IMR-90 (cell line): ENCODE results near the gene BLMH. TPM values are rescaled to one million over a fixed set of nuclear protein-coding genes. Genes with fewer than 3 reads are reported as not detected.

ENCODE experiments used
- microRNA-seq, 2 experiments: library from miRNA; stranded (forward) in 1 of 2; unstranded in 1 of 2; fragments of 10-50 nt in 1 of 2; fragments of <30 nt in 1 of 2; gene quantifications in 1 of 2; microRNA quantifications in 1 of 2; one replicate each; pipeline versions ENCODE3 to v1.1.0; 2013 to 2020; ENCODE audit not compliant: insufficient read depth in 1 of 2, insufficient read length in 1 of 2, unreplicated experiment in 1 of 2
- polyA plus RNA-seq, 3 experiments: library from polyadenylated mRNA; depleted of rRNA; stranded (reverse); fragments of >200 nt; gene quantifications; 2 replicates each; pipeline ENCODE4 v1.2.3, GENCODE V29; 2012; ENCODE audit warnings: low replicate concordance in 1 of 3
- small RNA-seq, 5 experiments: library from RNA; depleted of rRNA; stranded (forward); fragments of <200 nt; gene quantifications; one replicate each; pipeline ENCODE3, GENCODE V24; 2012
- total RNA-seq: library from RNA; depleted of rRNA; stranded (reverse); fragments of >200 nt; gene quantifications from 2 replicates; pipeline ENCODE4 v1.2.3, GENCODE V29; 2012; rRNA removed

The BLMH gene
- total and polyA plus RNA-seq, 2 of the 4 experiments (the other 2 are of a cell fraction), result 17.3 to 20.8 TPM

Small RNA genes within 50 kb of the gene (microRNA-seq; reads per million reads assigned to microRNA genes)
- gene RF00154 (ENCODE audit: insufficient read depth, insufficient read length) (5.2 reads per million), gene RNU6-1267P (ENCODE audit: insufficient read depth, insufficient read length) (not detected)

Small RNA genes within 50 kb of the gene (small RNA-seq; reads per million reads assigned to genes)
- 1.5 to 10.2 (median 6.1) reads per million in 5 experiments for gene RF00154
- 0 to 0.60 (median 0) reads per million in 5 experiments for gene RNU6-1267P

Other genes starting within 250 kb of the BLMH start
- 3.4 and 5.8 TPM in 2 replicates for gene NSRP1, start 175.1 kb downstream of the BLMH start, total RNA-seq
- 14.2 and 14.4 TPM in 2 replicates for gene NSRP1, start 175.1 kb downstream of the BLMH start, polyA plus RNA-seq (2012; rRNA removed)
- gene SLC6A4, start 56.2 kb downstream of the BLMH start, total RNA-seq, result under 0.01 TPM in 1 of 2 replicates, not detected in the other
- not detected in 2 replicates for gene SLC6A4, start 56.2 kb downstream of the BLMH start, polyA plus RNA-seq (2012; rRNA removed)
- not detected in 2 replicates for gene TMIGD1, start 42.1 kb upstream of the BLMH start, total RNA-seq
- not detected in 2 replicates for gene TMIGD1, start 42.1 kb upstream of the BLMH start, polyA plus RNA-seq (2012; rRNA removed)
- gene CPD, start 87.0 kb upstream of the BLMH start, total RNA-seq, result 78.0 and 94.5 TPM in 2 replicates
- 18.5 and 23.4 TPM in 2 replicates for gene CPD, start 87.0 kb upstream of the BLMH start, polyA plus RNA-seq (2012; rRNA removed)
- 47.5 and 64.7 TPM in 2 replicates for gene GOSR1, start 185.5 kb upstream of the BLMH start, total RNA-seq
- 14.0 and 21.2 TPM in 2 replicates for gene GOSR1, start 185.5 kb upstream of the BLMH start, polyA plus RNA-seq (2012; rRNA removed)